Mesodermal cell (in vitro differentiated cells): ENCODE data around the gene CMPK1.

Experiments
- H3K27ac ChIP-seq: 2 replicates; pipeline ENCODE4 v1.7.0; 2013; ENCODE audit warnings: mild to moderate bottlenecking, low read depth, low read length, moderate library complexity; ENCODE audit not compliant: severe bottlenecking
- H3K36me3 ChIP-seq: 2 replicates; pipeline ENCODE4 v1.7.1; 2013; ENCODE audit warnings: mild to moderate bottlenecking, low read length, moderate library complexity; ENCODE audit not compliant: control insufficient read depth, insufficient read depth
- H3K4me1 ChIP-seq: one replicate; pipeline ENCODE4 v1.7.1; 2013; ENCODE audit warnings: mild to moderate bottlenecking, low read length; ENCODE audit not compliant: insufficient read depth, control insufficient read depth, poor library complexity, severe bottlenecking
- H3K4me3 ChIP-seq: 2 replicates; pipeline ENCODE4 v1.7.0; 2013; ENCODE audit warnings: low read length, control low read depth, mild to moderate bottlenecking; ENCODE audit not compliant: insufficient read depth, poor library complexity, severe bottlenecking; ENCODE audit errors: extremely low read depth
- H3K9me3 ChIP-seq: 2 replicates; pipeline ENCODE4 v1.7.1; 2013; ENCODE audit warnings: mild to moderate bottlenecking, low read length, moderate library complexity; ENCODE audit not compliant: control insufficient read depth
- WGBS, 2 experiments: methylation state at CpG; one replicate each; pipeline ENCODE4 v1.1.5; 2013; ENCODE audit warnings: missing lambda C conversion rate in 2 of 2; ENCODE audit not compliant: insufficient coverage in 2 of 2; 5-methylcytosine and 5-hydroxymethylcytosine counted together

CMPK1 gene

GRCh38 chr1:47420547-47420946 is 87.0 kb downstream of the CMPK1 start:
- no peak overlapping the region for H3K4me3 ChIP-seq
- no peaks in the 10 kb centered on the region for H3K4me1 ChIP-seq
- H3K9me3 ChIP-seq: no peaks in the 10 kb centered on the region
- WGBS, 2 experiments: 91 to 100% methylated on average over 2 of the region's 4 CpGs
- no peaks in the 10 kb centered on the region for H3K36me3 ChIP-seq
- H3K27ac ChIP-seq: no peak overlapping the region

GRCh38 chr1:47423872-47424271 is 90.3 kb downstream of the CMPK1 start:
- WGBS, 2 experiments: 20% methylated on average over 1 of the region's 2 CpGs; no CpG with 5 or more reads in 1 of the 2 experiments
- Histone ChIP-seq H3K36me3 (no peaks in the 10 kb centered on the region), H3K4me3 (no peak overlapping the region), H3K27ac (no peak overlapping the region), H3K4me1 (no peaks in the 10 kb centered on the region), H3K9me3 (no peaks in the 10 kb centered on the region)

GRCh38 chr1:47424336-47424982 is 90.9 kb downstream of the CMPK1 start:
- Histone ChIP-seq H3K4me1 (no peaks in the 10 kb centered on the region), H3K9me3 (no peaks in the 10 kb centered on the region), H3K27ac (no peak overlapping the region), H3K4me3 (no peak overlapping the region), H3K36me3 (no peaks in the 10 kb centered on the region)
- WGBS, 2 experiments: 18 to 30% methylated on average over 3 to 4 of the region's 6 CpGs
